Measurements from ENCODE around the gene GRIN2A.
"Not testable (repeated sequence)": the region's sequence is repeated elsewhere in the genome, so short reads cannot be mapped to it uniquely, and the experiment has no call there.

GRIN2A gene

DNA sequence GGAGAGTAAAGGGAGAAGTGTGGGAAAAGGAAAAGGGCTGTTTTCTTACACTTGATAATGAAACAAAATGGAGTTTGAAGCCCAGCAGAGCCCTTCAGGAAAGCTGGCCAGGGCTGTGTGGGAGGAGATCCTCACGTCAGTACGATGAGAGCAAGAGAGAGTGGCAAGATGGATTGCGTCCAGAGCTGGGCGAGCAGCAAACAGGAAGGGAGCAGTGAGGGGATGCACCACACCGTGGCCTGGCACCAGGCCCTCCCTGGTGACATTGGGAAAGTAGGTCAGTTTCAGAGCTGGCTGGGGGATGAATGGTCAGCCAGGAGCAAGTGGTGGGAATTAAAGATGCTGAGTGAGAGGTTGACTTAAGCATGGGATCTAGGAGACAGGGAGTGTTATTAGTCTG is 273.6 kb downstream of the GRIN2A start:
- DNase-seq, result no peak

GRCh38 chr16:9907752-9908151 is 274.5 kb downstream of the GRIN2A start:
- DNase-seq, result no peak

DNA sequence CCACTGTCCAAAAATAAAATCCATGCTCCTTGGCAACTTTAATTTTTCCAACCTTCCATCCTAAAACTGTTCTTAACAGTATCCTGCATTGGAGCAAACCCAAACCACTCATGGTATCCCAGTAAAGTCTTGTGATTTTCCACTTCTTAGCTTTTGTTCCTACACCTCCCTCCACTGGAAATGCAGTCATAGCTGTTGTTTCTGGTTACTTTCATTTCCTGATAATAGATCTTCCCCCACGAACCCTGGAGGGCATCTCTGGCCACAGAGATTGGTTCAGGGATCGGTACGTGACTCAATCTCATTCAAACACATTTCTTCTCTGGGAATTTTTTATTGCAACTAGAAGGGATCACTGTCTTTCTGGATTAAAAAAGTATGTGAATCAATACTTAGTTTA is 276.0 kb downstream of the GRIN2A start:
- no peak for DNase-seq

DNA sequence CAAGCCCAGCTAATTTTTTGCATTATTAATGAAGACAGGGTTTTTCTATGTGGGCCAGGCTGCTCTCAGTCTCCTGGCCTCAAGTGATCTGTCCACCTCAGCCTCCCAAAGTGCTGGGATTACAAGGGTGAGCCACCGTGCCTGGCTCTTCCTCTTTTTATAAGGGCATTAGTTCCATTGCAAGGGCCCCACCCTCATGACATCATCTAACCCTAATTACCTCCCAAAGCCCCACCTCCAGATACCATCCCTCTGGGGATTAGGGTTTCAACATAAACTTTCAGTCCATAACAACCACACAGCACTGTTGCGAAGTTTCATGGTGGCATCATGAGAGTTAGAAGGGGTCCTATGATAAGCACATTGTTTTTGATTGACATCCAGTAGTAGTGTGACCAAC is 277.7 kb downstream of the GRIN2A start:
- no peak for DNase-seq

DNA sequence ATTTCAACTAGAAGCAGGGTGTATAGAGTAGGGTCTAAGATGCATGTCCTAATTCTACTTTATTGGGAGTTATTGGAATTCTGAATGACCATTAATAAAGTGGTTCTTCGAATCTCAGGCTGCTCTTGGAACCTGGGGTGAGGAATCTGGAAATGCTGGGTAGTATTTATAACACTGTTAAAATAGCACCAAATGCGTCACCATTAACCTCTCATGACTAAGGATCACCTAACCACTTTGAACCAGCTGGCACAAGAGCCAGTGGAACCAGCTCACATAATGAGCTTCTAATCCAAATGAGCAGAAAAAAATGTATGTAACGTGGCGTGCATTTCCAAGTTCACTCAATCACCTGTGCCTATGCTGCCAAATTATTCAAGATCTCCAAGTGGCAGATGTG is 281.7 kb downstream of the GRIN2A start:
- DNase-seq, result no peak

DNA sequence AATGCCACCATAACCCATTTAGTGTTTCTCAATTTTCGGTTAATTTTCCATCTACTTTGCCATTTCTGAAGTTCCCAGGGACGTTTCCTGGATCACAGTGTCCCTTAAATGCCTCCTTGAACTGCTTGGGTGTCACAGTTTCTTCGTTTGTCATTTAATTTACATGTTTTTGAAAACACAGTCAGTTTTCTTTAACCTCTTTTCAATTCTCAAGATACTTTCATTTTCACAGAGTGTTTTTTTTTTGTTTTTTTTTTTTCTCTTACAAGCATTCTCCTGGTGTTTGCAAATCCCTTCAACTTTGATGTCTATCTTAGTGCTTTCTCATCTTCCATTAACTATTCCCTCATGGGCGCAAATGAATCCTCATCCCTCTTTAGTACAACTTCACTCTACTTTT is 283.7 kb downstream of the GRIN2A start:
- DNase-seq, result no peak

- DNase-seq, result no peak
Observed at GRCh38 chr16:9898124-9898523, 284.1 kb downstream of the GRIN2A start.

DNA sequence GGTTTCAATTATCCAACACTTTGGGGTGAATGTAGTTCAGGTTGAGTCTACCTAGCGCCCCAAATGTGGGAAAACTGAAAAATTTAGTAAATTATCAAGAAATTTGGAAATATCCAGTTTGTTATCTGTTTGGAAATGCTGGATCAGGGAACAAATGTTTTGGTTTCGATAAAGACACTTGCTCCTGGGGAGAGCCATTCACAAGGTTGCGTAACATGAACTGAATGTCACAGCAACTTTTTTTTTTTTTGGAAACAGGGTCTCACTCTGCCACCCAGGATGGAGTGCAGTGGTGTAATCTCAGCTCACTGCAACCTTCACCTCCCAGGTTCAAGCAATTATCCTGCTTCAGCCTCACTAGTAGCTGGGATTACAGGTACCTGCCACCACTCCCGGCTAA is 286.4 kb downstream of the GRIN2A start:
- no peak for DNase-seq

- no peak for DNase-seq
Observed at GRCh38 chr16:9885876-9886275, 296.4 kb downstream of the GRIN2A start.

GRCh38 chr16:9885467-9885866 is 296.8 kb downstream of the GRIN2A start:
- DNase-seq, result no peak

GRCh38 chr16:9875981-9876380 is 306.2 kb downstream of the GRIN2A start:
- DNase-seq, result not testable (repeated sequence)

DNA sequence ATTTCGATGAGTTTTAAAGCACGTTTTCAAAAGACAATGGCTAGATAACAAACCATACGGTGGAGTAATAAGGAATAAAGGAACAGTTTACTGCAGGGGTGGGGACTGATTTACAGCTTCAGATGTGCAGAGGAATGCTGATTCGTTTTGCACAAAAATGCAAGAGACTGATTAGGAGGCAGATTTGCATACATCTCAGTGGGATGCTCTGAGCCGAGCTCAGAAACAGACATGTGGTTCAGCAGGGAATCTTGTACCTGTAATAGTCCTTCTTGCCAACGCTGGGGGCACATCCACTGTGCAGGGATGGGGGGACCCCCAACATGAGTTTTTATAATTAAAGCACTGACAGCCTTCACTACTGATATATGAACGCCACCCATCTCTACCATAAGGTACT is 308.0 kb downstream of the GRIN2A start:
- DNase-seq, result no peak

GRCh38 chr16:9870962-9871361 is 311.3 kb downstream of the GRIN2A start:
- no peak for DNase-seq

- no peak for DNase-seq
Observed at GRCh38 chr16:9869776-9870175, 312.5 kb downstream of the GRIN2A start.

- no peak for DNase-seq
Observed at GRCh38 chr16:9868606-9869149, 313.6 kb downstream of the GRIN2A start.

- DNase-seq, result no peak
Observed at GRCh38 chr16:9867176-9867575, 315.1 kb downstream of the GRIN2A start.

GRCh38 chr16:9864461-9864860 is 317.8 kb downstream of the GRIN2A start:
- DNase-seq, result no peak

GRCh38 chr16:9862327-9862726 is 319.9 kb downstream of the GRIN2A start:
- no peak for DNase-seq

DNA sequence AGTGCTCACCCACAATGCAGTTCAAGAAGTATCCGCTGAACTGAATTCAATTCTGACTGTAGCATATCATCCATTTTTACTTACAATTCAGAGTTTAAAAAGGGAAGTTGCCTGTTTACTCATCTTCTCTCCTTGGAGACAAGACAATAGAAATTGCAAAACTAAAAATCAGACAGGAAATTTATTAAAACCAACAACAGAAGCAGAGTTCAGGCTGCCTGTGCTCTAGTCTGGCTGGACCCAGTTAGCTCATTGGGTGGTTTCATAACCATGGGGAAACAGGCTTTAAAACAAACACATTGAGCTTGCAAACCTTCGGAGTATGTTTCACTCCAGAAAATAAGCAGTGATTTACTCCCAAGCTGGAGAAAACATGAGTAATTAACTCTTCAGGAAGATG is 321.4 kb downstream of the GRIN2A start:
- DNase-seq, result no peak

- no peak for DNase-seq
Observed at GRCh38 chr16:9859701-9860327, 322.4 kb downstream of the GRIN2A start.

DNA sequence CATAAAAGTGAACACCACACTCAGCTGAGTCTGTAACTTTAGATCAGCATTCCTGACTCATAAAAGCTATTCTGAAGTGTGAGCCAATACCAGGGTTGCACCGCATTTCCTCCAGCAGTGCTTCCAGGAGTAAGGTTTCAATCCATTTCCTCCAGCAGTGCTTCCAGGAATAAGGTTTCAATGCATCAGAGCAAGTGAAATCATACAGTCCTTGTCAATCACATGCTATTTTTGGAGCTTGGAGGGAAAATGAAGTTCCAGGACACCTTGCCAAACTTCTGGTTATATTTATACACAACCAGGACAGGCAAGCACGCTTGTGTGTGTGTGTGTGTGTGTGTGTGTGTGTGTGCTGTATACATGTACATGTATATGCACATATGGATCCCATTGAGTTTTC is 327.6 kb downstream of the GRIN2A start:
- no peak for DNase-seq

- no peak for DNase-seq
Observed at GRCh38 chr16:9852003-9852402, 330.2 kb downstream of the GRIN2A start.

- DNase-seq, result no peak
Observed at GRCh38 chr16:9850817-9851216, 331.4 kb downstream of the GRIN2A start.

DNA sequence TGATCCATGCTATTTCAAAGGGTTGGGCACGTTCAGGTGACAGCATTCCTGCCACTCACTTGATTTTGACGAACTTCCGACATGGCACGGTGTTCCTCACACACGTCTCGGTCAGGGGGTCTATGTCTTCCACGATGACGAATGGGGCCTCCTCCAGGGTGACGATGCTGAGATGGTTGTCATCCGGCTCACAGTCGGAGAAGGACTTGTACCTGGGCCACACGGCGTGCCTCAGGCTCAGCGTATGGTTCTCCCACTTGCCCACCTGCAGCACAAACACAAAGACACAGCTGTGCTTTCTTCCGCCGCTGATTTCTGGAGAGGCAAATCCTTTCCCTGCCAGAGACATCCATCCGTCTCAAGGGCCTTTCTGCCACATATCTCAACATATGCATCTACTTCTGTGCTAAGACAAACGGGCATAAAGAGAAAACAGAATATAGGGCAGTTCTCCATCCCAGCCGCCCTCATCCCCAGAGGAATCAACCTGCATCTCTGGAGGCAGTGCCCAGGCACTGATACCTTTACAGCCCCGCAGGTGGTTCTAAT is 332.5 kb downstream of the GRIN2A start:
- DNase-seq, result no peak

- no peak for DNase-seq
Observed at GRCh38 chr16:9847146-9847545, 335.1 kb downstream of the GRIN2A start.

Measured in T-helper 9 cell (primary cell).